Activated CD8-positive, alpha-beta T cell treated with anti-CD3 and anti-CD28 coated beads for 36 hours (primary cell): Measurements from ENCODE around the gene ESRRA. TPM values are rescaled to one million over a fixed set of nuclear protein-coding genes. Genes with fewer than 3 reads are reported as not detected.

ENCODE experiments used
- ATAC-seq: fragments of 200-7000 bp; cut with Tn5 transposase; one replicate; pipeline ENCODE4 v1.10.0; 2021; ENCODE audit warnings: mild to moderate bottlenecking, moderate library complexity
- CTCF ChIA-PET: fragments of 350-600 bp; sonication (Branson Sonifier 250); formaldehyde crosslinking; loops from one replicate; lab custom pipeline; 2021; ENCODE audit warnings: antibody characterized with exemption; lab: Charles Lee
- POLR2A ChIA-PET: fragments of 350-600 bp; sonication (Branson Sonifier 250); formaldehyde crosslinking; loops from one replicate; lab custom pipeline; 2021; ENCODE audit warnings: antibody characterized with exemption; lab: Charles Lee
- DNase-seq: peaks from one replicate; pipeline ENCODE4 v3.0.0-alpha.2; 2020
- H3K27ac Mint-ChIP-seq: one replicate; pipeline ENCODE4 v1.8.0; 2021; ENCODE audit warnings: mild to moderate bottlenecking, mixed read lengths
- H3K27me3 Mint-ChIP-seq: one replicate; pipeline ENCODE4 v1.8.0; 2021; ENCODE audit warnings: mixed read lengths
- H3K36me3 Mint-ChIP-seq: one replicate; pipeline ENCODE4 v1.8.0; 2021; ENCODE audit warnings: low read depth, mixed read lengths
- H3K4me1 Mint-ChIP-seq: one replicate; pipeline ENCODE4 v1.8.0; 2021; ENCODE audit warnings: low read depth, mixed read lengths
- H3K4me3 Mint-ChIP-seq: one replicate; pipeline ENCODE4 v1.8.0; 2021; ENCODE audit warnings: mild to moderate bottlenecking, moderate library complexity, mixed read lengths
- H3K9me3 Mint-ChIP-seq: one replicate; pipeline ENCODE4 v1.8.0; 2021; ENCODE audit warnings: mixed read lengths
- intact Hi-C: fragments of 100-400 bp; cut with micrococcal nuclease; formaldehyde crosslinking; loops from one replicate; pipeline ENCODE4 v1.10.0; 2022
- total RNA-seq, 2 experiments: library from RNA; stranded (reverse); gene quantifications; one replicate each; pipeline ENCODE4 v1.2.3, GENCODE V29; 2021
- TF ChIP-seq, protein P1 (sequence below): fragments of 200-600 bp; IDR thresholded peaks from one replicate; pipeline ENCODE4 v1.8.0; 2022; ENCODE audit warnings: antibody characterized with exemption, mild to moderate bottlenecking

Gene ESRRA
- total RNA-seq, 2 experiments from 2014 or later, result 37.5 to 42.4 TPM

DNA sequence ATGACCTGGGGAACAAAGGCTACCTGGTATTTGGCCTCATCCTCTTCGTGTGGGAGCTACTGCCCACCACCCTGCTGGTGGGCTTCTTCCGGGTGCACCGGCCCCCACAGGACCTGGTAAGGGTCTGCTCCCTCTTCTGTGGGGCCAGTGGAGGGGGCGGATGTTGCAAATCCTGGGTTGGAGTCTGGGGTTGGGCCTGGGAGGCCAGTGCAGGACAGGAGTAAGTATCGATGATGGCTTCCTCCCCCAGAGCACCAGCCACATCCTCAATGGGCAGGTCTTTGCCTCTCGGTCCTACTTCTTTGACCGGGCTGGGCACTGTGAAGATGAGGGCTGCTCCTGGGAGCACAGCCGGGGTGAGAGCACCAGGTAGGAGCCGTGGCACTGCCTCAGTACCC lies 17.0 kb upstream of the ESRRA start:
- no peak for DNase-seq
- ATAC-seq, result no peak
- CTCF ChIA-PET, result interaction anchor here (1.0 to 1.1 kb wide), 2 partner anchors 16 to 82 kb away, joined by 3 to 4 read pairs; partner anchors contain the start of gene FERMT3
- POLR2A ChIA-PET, result interaction anchor here (1.4 kb wide), 1 partner anchor 18 kb away, joined by 6 read pairs; no protein-coding TSS in a partner anchor
- TF ChIP-seq, protein P1, sequence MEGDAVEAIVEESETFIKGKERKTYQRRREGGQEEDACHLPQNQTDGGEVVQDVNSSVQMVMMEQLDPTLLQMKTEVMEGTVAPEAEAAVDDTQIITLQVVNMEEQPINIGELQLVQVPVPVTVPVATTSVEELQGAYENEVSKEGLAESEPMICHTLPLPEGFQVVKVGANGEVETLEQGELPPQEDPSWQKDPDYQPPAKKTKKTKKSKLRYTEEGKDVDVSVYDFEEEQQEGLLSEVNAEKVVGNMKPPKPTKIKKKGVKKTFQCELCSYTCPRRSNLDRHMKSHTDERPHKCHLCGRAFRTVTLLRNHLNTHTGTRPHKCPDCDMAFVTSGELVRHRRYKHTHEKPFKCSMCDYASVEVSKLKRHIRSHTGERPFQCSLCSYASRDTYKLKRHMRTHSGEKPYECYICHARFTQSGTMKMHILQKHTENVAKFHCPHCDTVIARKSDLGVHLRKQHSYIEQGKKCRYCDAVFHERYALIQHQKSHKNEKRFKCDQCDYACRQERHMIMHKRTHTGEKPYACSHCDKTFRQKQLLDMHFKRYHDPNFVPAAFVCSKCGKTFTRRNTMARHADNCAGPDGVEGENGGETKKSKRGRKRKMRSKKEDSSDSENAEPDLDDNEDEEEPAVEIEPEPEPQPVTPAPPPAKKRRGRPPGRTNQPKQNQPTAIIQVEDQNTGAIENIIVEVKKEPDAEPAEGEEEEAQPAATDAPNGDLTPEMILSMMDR, result no peak
- Mint-ChIP-seq H3K36me3 (no peaks in the 10 kb centered on the region), H3K9me3 (no peaks in the 10 kb centered on the region), H3K4me3 (no peak overlapping the region), H3K4me1 (peaks cover 14% of the 10 kb centered on the region), H3K27me3 (peaks cover 18% of the 10 kb centered on the region), H3K27ac (no peak overlapping the region)
- intact Hi-C loops, result no loop called here

DNA sequence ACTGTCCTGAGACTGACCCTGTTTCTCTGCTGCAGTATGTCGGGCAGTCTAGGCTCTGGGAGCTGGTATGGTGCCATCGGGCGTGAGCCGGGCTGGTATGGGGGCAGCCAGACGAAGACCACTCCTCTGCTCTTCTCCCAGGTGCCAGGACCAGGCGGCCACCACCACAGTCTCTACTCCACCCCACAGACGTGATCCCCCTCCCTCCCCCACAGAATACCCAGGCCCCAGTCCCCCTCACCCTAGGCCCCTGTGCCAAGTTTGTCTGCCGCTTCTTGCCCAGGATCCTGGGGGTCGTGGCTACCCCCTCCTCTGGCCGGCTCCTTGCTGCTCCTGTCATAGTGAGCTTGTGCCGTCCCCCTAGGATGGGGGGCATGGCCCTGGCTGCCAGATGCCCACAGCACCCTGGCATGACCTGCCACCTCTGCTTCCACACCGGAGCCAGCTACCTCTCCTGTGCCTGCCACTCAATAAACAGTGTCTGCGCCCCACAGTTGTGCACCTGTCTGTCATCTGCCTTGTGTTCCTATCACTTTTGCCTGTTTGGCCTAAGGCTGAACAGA lies 16.2 kb upstream of the ESRRA start:
- Mint-ChIP-seq H3K36me3 (no peaks in the 10 kb centered on the region), H3K27me3 (peaks cover 23% of the 10 kb centered on the region), H3K9me3 (no peaks in the 10 kb centered on the region), H3K27ac (no peak overlapping the region), H3K4me3 (no peak overlapping the region), H3K4me1 (peaks cover 14% of the 10 kb centered on the region)
- DNase-seq (no peak), ATAC-seq (no peak)
- intact Hi-C loops, result no loop called here
- TF ChIP-seq, protein P1, result no peak
- ChIA-PET CTCF (interaction anchor here (1.0 to 2.6 kb wide), 3 partner anchors 12 to 82 kb away, joined by 3 to 19 read pairs (median 4); partner anchors contain the start of genes CATSPERZ and FERMT3), POLR2A (interaction anchor here (1.2 to 1.7 kb wide), 5 partner anchors 12 to 82 kb away, joined by 3 to 4 read pairs (median 4); partner anchors contain the start of gene FERMT3)

DNA sequence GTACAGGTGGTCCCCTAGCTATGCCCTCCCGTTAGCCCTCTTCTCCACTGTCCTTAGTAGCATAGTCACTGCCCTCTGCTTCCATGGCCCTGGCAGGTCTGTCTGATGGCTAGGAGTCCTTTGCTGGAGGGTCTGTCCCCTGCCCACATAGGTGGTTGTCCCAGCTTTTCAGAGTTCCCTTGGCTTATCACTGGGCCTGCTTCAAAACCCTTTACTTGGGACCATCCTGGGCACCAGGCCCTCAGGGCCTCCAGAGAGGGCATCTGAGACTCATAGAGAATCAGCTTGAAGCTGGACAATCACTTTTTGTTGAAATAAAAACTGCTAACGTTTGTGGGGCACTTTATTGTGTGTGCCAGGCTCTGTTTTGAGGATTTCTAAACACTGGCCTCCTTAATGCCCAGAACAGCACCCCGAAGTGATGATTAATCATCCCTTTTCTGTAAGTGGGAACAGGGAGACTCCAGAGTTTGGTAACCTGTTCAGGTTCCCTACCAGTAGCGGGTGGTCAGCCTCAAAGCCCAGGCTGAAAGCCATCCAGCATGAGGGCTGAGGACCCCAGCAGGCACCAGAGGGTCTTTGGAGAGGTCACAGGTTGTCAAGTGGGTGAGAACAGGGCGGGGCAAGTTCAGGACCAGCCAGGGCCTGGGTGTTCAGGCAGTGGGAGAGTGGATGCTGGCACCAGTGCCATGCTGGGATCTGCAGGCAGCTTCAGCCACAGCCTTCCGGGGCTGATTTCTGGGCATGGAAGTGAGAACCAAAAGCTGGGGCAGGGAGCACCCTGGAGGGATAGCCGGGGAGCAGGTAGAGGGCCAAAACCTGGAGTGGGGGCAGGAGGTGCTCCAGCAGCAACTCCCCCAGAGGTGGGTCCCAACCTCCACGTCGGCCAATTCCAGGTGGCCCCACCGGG lies 14.7 kb upstream of the ESRRA start:
- CTCF ChIA-PET, result interaction anchor here (1.5 to 2.6 kb wide), 2 partner anchors 11 to 14 kb away, joined by 9 to 19 read pairs; partner anchors contain the start of gene CATSPERZ
- Mint-ChIP-seq H3K4me1 (peaks cover 12% of the 10 kb centered on the region), H3K27me3 (peaks cover 35% of the 10 kb centered on the region), H3K9me3 (no peaks in the 10 kb centered on the region), H3K4me3 (peak overlapping the region; percentile 18), H3K27ac (no peak overlapping the region), H3K36me3 (no peaks in the 10 kb centered on the region)
- TF ChIP-seq, protein P1, result no peak
- POLR2A ChIA-PET, result interaction anchor here (0.7 to 1.7 kb wide), 8 partner anchors 11 to 85 kb away, joined by 3 to 5 read pairs (median 4); partner anchors contain the start of gene FERMT3
- no peak for ATAC-seq
- intact Hi-C loops, result no loop called here
- DNase-seq, result no peak

DNA sequence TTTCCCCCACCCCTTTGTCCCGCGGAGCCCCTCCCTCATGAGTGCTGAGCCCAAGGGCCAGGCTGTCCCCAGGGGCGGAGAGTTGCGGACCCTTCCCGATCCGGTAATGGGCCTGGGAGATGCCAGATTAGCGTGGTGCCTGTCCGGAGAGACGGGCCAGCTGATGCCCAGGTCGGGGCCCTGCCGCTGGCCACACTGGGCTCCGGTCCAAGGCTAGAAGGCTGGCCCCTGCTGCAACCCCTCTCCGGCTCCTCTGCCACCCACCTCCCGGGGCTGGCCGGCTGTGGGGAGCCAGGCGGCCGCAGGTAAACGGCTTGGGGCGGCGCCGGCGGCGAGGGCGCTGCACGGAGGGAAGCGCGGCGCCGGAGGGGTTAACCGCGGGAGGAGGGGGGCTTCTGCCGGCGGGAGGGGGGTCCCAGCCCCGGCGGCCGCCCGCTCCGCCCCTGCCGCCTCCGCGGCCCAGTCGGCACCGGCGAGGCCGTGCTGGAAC lies 14.0 kb upstream of the ESRRA start, which contains the start of gene KCNK4:
KCNK4 (plus strand) TSS at position 41 of the 490 bp plus-strand sequence. CDS start 1,717 bp downstream, outside the sequence.
- peaks cover 41% of the 10 kb centered on the region for H3K27me3 Mint-ChIP-seq
- DNase-seq, result no peak
- peak within 1 kb of the TSS; percentile 18 for H3K4me3 Mint-ChIP-seq
- TF ChIP-seq, protein P1, result no peak
- CTCF ChIA-PET, result interaction anchor here (2.6 kb wide), 1 partner anchor 10 kb away, joined by 19 read pairs; the partner anchor contains the start of gene CATSPERZ
- H3K27ac Mint-ChIP-seq, result no peak within 1 kb of the TSS
- H3K4me1 Mint-ChIP-seq, result peaks cover 10% of the 10 kb centered on the region
- no peaks in the 10 kb centered on the region for H3K9me3 Mint-ChIP-seq
- POLR2A ChIA-PET, result interaction anchor here (1.6 kb wide), 2 partner anchors 26 to 40 kb away, joined by 5 read pairs; partner anchors contain the start of genes PRDX5 and TRMT112
- intact Hi-C loops, result no loop called here
- ATAC-seq, result no peak
- H3K36me3 Mint-ChIP-seq, result no peaks in the 10 kb centered on the region
